ENCODE measurements around the gene SF3B1. TPM values are rescaled to one million over a fixed set of nuclear protein-coding genes. Genes with fewer than 3 reads are reported as not detected.

Gene SF3B1
- total RNA-seq, 3 donors from 2014 or later, result 195 to 255 (median 238) TPM

- no peak for ATAC-seq
- Histone ChIP-seq H3K9me3 (no peaks in the 10 kb centered on the region), H3K36me3 (ENCODE audit: low read depth) (no peaks in the 10 kb centered on the region), H3K4me3 (no peak overlapping the region), H3K4me1 (ENCODE audit: low read depth) (peaks cover 46% of the 10 kb centered on the region)
- no peak for DNase-seq
- intact Hi-C loops (cut with DNase I, micrococcal nuclease), result no loop called here
- no peak for TF ChIP-seq CTCF (IDR thresholded peaks at IDR 0.05)
Observed at GRCh38 chr2:197431858-197432257, 3.0 kb downstream of the SF3B1 start.

GRCh38 chr2:197427986-197428385, 6.8 kb downstream of the SF3B1 start:
- peaks cover 52% of the 10 kb centered on the region for H3K4me1 ChIP-seq (ENCODE audit: low read depth)
- ATAC-seq (no peak), DNase-seq (no peak)

GRCh38 chr2:197426723-197427603, 7.9 kb downstream of the SF3B1 start:
- H3K4me3 ChIP-seq, result no peak overlapping the region
- no peaks in the 10 kb centered on the region for H3K36me3 ChIP-seq (ENCODE audit: low read depth)
- no peak for DNase-seq
- H3K9me3 ChIP-seq, result no peaks in the 10 kb centered on the region
- TF ChIP-seq CTCF (IDR thresholded peaks at IDR 0.05), result no peak
- peaks cover 42% of the 10 kb centered on the region for H3K4me1 ChIP-seq (ENCODE audit: low read depth)
- intact Hi-C loops (cut with DNase I, micrococcal nuclease), result no loop called here
- ATAC-seq, result peak; percentile 37

More at GRCh38 chr2:197427986-197428385, 6.8 kb downstream of the SF3B1 start:
- Histone ChIP-seq H3K4me3 (no peak overlapping the region), H3K36me3 (ENCODE audit: low read depth) (no peaks in the 10 kb centered on the region), H3K9me3 (no peaks in the 10 kb centered on the region)
- no peak for TF ChIP-seq CTCF (IDR thresholded peaks at IDR 0.05)
- intact Hi-C loops (cut with DNase I, micrococcal nuclease), result no loop called here

- DNase-seq (no peak), ATAC-seq (no peak)
- H3K9me3 ChIP-seq, result no peaks in the 10 kb centered on the region
- peaks cover 33% of the 10 kb centered on the region for H3K4me1 ChIP-seq (ENCODE audit: low read depth)
- no peak for TF ChIP-seq CTCF (IDR thresholded peaks at IDR 0.05)
- no peaks in the 10 kb centered on the region for H3K36me3 ChIP-seq (ENCODE audit: low read depth)
- H3K4me3 ChIP-seq, result no peak overlapping the region
- intact Hi-C loops (cut with DNase I, micrococcal nuclease), result no loop called here
Observed at GRCh38 chr2:197425550-197425949, 9.3 kb downstream of the SF3B1 start.

GRCh38 chr2:197423307-197423706, 11.5 kb downstream of the SF3B1 start:
- TF ChIP-seq CTCF (IDR thresholded peaks at IDR 0.05), result no peak
- H3K4me1 ChIP-seq (ENCODE audit: low read depth), result peaks cover 33% of the 10 kb centered on the region
- ATAC-seq (no peak), DNase-seq (no peak)
- no peaks in the 10 kb centered on the region for H3K36me3 ChIP-seq (ENCODE audit: low read depth)
- intact Hi-C loops (cut with DNase I, micrococcal nuclease), result no loop called here
- H3K4me3 ChIP-seq, result no peak overlapping the region
- no peaks in the 10 kb centered on the region for H3K9me3 ChIP-seq
